ENCODE measurements around the gene HSF5. TPM values are rescaled to one million over a fixed set of nuclear protein-coding genes. Genes with fewer than 3 reads are reported as not detected.

Gene HSF5
- polyA plus RNA-seq, 1 experiment: not detected

DNA sequence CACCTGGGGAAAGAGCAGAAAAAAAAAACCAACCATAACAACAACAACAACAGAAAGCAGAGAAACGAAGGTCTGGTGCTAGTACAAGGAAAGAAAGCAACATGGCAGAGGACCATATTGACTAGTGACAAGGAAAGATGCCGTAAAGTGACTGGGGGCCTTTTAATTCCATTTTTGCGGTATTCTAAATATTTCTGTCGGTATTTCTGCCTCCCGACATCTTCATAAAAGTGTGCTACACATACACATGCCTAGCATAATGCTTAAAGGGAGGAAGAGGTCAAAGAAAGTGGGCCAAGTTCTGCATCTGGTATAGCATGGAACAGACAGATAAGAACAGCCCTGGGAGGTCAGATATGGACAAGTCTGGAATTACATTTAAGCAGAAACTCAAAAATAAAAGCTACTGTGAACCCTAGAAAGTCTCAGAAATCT is 51.4 kb downstream of the HSF5 start:
- no peak overlapping the region for H3K4me3 ChIP-seq (ENCODE audit: low read depth, low read length)
- ChIA-PET CTCF (interaction anchor here (1.2 to 1.9 kb wide), 3 partner anchors 120 to 139 kb away, joined by 3 to 11 read pairs (median 6); no protein-coding TSS in a partner anchor), POLR2A (no interaction called here)
- no peaks in the 10 kb centered on the region for H3K27me3 ChIP-seq (ENCODE audit: control insufficient read depth, insufficient read depth, low read length)
- no peak for TF ChIP-seq CTCF (IDR thresholded peaks at IDR 0.05; ENCODE audit: insufficient read depth, low read depth, low read length)
- no peaks in the 10 kb centered on the region for H3K36me3 ChIP-seq (ENCODE audit: control insufficient read depth, insufficient read depth, low read length)
- no peak for DNase-seq (ENCODE audit: low read depth)

DNA sequence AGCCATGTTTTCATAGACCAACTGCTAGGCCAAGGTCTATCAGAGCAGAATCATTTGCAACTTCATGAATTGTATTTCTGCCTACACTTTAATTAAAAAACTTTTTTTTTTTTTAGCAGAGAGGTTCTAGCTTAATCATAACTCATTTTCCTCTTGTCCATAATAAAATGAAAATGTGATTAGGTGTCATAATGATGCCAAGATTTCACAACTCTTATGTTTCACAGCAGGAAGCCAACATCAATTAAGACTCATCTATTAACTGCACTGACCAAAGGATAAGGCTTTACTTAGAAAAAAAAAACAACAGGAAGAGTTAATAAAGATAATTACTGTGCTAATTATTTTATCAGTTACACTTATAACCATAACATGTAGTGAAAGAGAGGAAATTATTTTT is 52.0 kb downstream of the HSF5 start:
- no peak for TF ChIP-seq CTCF (IDR thresholded peaks at IDR 0.05; ENCODE audit: insufficient read depth, low read depth, low read length)
- ChIA-PET POLR2A (no interaction called here), CTCF (interaction anchor here (1.5 to 1.9 kb wide), 2 partner anchors 19 to 119 kb away, joined by 5 to 11 read pairs; partner anchors contain the start of gene RNF43)
- no peaks in the 10 kb centered on the region for H3K27me3 ChIP-seq (ENCODE audit: control insufficient read depth, insufficient read depth, low read length)
- H3K36me3 ChIP-seq (ENCODE audit: control insufficient read depth, insufficient read depth, low read length): no peaks in the 10 kb centered on the region
- no peak for DNase-seq (ENCODE audit: low read depth)
- no peak overlapping the region for H3K4me3 ChIP-seq (ENCODE audit: low read depth, low read length)

DNA sequence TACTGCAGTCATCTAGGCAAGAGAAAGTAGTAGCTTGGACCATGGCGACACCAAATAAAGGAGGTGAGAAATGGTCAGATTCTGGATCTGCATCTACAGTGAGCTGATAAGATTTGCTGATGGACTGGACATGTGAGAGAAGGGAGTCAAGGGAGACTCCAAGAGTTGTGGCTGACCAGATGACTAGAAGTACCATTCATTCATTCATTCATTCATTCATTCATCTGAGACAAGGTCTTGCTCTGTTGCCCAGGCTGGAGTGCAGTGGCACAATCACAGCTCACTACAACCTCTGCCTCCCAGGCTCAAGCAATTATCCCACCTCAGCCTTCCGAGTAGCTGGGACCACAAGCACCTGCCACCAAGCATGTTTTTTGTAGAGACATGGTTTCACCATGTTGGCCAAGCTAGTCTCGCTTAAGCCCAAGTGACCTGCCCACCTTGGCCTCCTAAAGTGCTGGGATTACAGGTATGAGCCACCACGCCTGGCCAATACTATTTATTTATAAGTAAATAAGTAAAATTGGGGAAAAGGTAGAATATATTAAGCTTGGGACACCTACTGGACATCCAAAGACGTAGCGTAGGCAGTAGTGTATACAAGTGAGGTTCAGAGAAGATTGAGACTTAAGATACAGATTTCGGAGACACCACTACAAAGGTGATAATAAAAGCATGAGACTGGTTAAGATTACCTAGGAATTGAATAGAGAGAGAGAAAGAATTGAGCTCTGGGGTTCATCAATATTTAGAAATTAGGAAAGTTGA is 55.2 kb downstream of the HSF5 start:
- no peak for TF ChIP-seq CTCF (IDR thresholded peaks at IDR 0.05; ENCODE audit: insufficient read depth, low read depth, low read length)

DNA sequence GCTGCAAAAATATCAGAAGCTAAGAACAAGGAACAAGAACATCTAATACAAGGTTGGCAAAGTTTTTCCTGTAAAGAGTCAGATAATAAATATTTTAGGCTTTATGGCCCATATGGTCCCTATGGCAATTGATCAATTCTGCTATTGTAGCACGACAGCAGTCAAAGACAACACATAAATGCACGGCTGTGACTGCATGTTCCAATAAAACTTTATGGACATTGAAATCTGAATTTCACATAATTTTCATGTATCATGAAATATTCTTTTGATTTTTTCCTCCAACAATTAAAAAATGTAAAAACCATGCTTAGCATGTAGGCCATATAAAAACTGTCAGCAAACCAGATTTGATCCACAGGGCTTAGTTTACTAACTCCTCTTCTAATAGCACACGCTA is 60.4 kb downstream of the HSF5 start:
- ChIA-PET CTCF (interaction anchor here (2.6 kb wide), 1 partner anchor 110 kb away, joined by 15 read pairs; no protein-coding TSS in a partner anchor), POLR2A (no interaction called here)
- TF ChIP-seq CTCF (IDR thresholded peaks at IDR 0.05; ENCODE audit: insufficient read depth, low read depth, low read length): no peak
- no peaks in the 10 kb centered on the region for H3K27me3 ChIP-seq (ENCODE audit: control insufficient read depth, insufficient read depth, low read length)
- no peaks in the 10 kb centered on the region for H3K36me3 ChIP-seq (ENCODE audit: control insufficient read depth, insufficient read depth, low read length)
- no peak overlapping the region for H3K4me3 ChIP-seq (ENCODE audit: low read depth, low read length)
- no peak for DNase-seq (ENCODE audit: low read depth)

More for the DNA sequence above, 55.2 kb downstream of the HSF5 start:
- no peak for DNase-seq (ENCODE audit: low read depth)
- H3K27me3 ChIP-seq (ENCODE audit: control insufficient read depth, insufficient read depth, low read length): no peaks in the 10 kb centered on the region
- H3K4me3 ChIP-seq (ENCODE audit: low read depth, low read length): no peak overlapping the region
- ChIA-PET POLR2A (no interaction called here), CTCF (interaction anchor here (1.2 to 1.4 kb wide), 2 partner anchors 15 to 115 kb away, joined by 3 to 5 read pairs; partner anchors contain the start of gene RNF43)
- H3K36me3 ChIP-seq (ENCODE audit: control insufficient read depth, insufficient read depth, low read length): no peaks in the 10 kb centered on the region

DNA sequence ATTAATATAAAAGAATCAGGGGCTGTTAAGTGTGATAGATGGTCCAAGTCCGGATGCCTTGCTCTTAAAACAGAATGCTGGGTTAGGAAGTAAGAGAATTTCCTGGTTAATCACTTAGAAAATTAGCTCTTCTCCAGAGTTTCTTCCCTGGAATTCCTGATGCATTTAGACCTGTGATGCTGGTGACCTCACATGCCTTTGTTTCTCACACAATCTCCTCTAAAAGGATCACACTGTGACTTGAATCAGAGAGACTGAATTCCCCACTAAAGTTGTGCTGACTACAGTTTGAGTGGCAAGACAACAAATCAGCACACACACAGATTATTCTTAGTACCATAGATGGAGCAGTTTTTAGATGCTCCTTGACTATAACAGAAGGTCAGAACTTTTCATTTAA is 66.5 kb downstream of the HSF5 start:
- no peak for DNase-seq (ENCODE audit: low read depth)
- ChIA-PET CTCF (interaction anchor here (2.6 kb wide), 1 partner anchor 105 kb away, joined by 11 read pairs; no protein-coding TSS in a partner anchor), POLR2A (no interaction called here)
- no peak for TF ChIP-seq CTCF (IDR thresholded peaks at IDR 0.05; ENCODE audit: insufficient read depth, low read depth, low read length)
- Histone ChIP-seq H3K4me3 (ENCODE audit: low read depth, low read length) (no peak overlapping the region), H3K27me3 (ENCODE audit: control insufficient read depth, insufficient read depth, low read length) (peaks cover 2% of the 10 kb centered on the region; the same call in 1 of the 2 replicates), H3K36me3 (ENCODE audit: control insufficient read depth, insufficient read depth, low read length) (no peaks in the 10 kb centered on the region)

All from BJ (cell line).